ENCODE measurements around the gene POP4.

GRCh38 chr19:29571181-29571580, 34.9 kb upstream of the POP4 start:
- no peak for TF ChIP-seq KAT2B (IDR thresholded peaks at IDR 0.05; ENCODE audit: borderline replicate concordance, low read depth, low read length)
- TF ChIP-seq KMT2A (CRISPR knock-in tag; IDR thresholded peaks at IDR 0.05), result no peak
- no peak for TF ChIP-seq YY1 (IDR thresholded peaks at IDR 0.05; ENCODE audit: insufficient read depth, insufficient replicate concordance, low read depth, low read length)
- TF ChIP-seq TBP (CRISPR knock-in tag; IDR thresholded peaks at IDR 0.05), result no peak
- no peak for TF ChIP-seq KAT8 (CRISPR knock-in tag; IDR thresholded peaks at IDR 0.05)
- TF ChIP-seq KLF9 (CRISPR knock-in tag; IDR thresholded peaks at IDR 0.05; ENCODE audit: low read depth), result no peak
- TF ChIP-seq CTCF (CRISPR knock-in tag; IDR thresholded peaks at IDR 0.05), result no peak
- no peak for TF ChIP-seq KLF11 (CRISPR knock-in tag; IDR thresholded peaks at IDR 0.05)
- no peak for TF ChIP-seq MAX (IDR thresholded peaks at IDR 0.05)
- no peak for TF ChIP-seq ZNF570 (CRISPR knock-in tag; IDR thresholded peaks at IDR 0.05; ENCODE audit: borderline replicate concordance)
- TF ChIP-seq ZNF670 (CRISPR knock-in tag; IDR thresholded peaks at IDR 0.05; ENCODE audit: borderline replicate concordance), result no peak
